Vagina (tissue), 2 donors: ENCODE measurements around the gene TMEM215. TPM values are rescaled to one million over a fixed set of nuclear protein-coding genes. Genes with fewer than 3 reads are reported as not detected.

Source experiments
- DNase-seq, 2 donors: peaks; one replicate each; pipeline ENCODE4 v3.0.0-alpha.2; 2017; ENCODE audit errors: extremely low spot score in 2 of 2
- H3K27ac ChIP-seq: fragments of 200-600 bp; sonication (generic); one replicate; pipeline ENCODE4 v1.5.1; 2019
- H3K27me3 ChIP-seq: fragments of 200-600 bp; sonication (generic); one replicate; pipeline ENCODE4 v1.5.1; 2019
- H3K36me3 ChIP-seq, 2 donors: fragments of 200-600 bp; sonication (generic); one replicate each; pipeline ENCODE4 v1.5.1; 2017 to 2019
- H3K4me1 ChIP-seq: fragments of 200-600 bp; sonication (generic); one replicate; pipeline ENCODE4 v1.5.1; 2019
- H3K4me3 ChIP-seq, 2 donors: fragments of 200-600 bp; sonication (generic); 1 replicate in 1 of 2; 2 replicates in 1 of 2; pipeline ENCODE4 v1.5.1; 2016 to 2019
- H3K9me3 ChIP-seq: fragments of 200-600 bp; sonication (generic); one replicate; pipeline ENCODE4 v1.5.1; 2019
- CTCF ChIP-seq, 3 experiments: fragments of 450-650 bp in 2 of 3; fragments of 200-600 bp in 1 of 3; sonication (generic) in 1 of 3; IDR thresholded peaks; one replicate each; pipeline ENCODE4 v1.5.1; 2017 to 2019; ENCODE audit warnings: antibody characterized with exemption in 3 of 3, mild to moderate bottlenecking in 2 of 3, moderate library complexity in 2 of 3
- POLR2A ChIP-seq, 2 donors: fragments of 450-650 bp; IDR thresholded peaks; one replicate each; pipeline ENCODE4 v1.6.1; 2017; ENCODE audit warnings: antibody characterized with exemption in 2 of 2, mild to moderate bottlenecking in 2 of 2, moderate library complexity in 2 of 2
- POLR2AphosphoS5 ChIP-seq, 2 donors: sonication (generic); formaldehyde crosslinking; IDR thresholded peaks; one replicate each; pipeline ENCODE4 v1.9.0; 2017; ENCODE audit warnings: antibody characterized with exemption in 2 of 2, mild to moderate bottlenecking in 2 of 2, low read depth in 1 of 2; ENCODE audit not compliant: insufficient read depth in 1 of 2
- intact Hi-C: fragments of 100-400 bp; cut with DNase I; formaldehyde crosslinking; loops from one replicate; pipeline ENCODE4 v1.15.1; 2023
- total RNA-seq: library from RNA; depleted of rRNA; stranded (reverse); fragments of >200 nt; gene quantifications from one replicate; pipeline ENCODE4 v1.2.3, GENCODE V29; 2016

Gene TMEM215
- total RNA-seq, 1 donor from 2014 or later, result not detected

GRCh38 chr9:32741706-32742105 is 41.6 kb upstream of the TMEM215 start:
- Histone ChIP-seq H3K4me3 (no peak overlapping the region), H3K9me3 (no peaks in the 10 kb centered on the region), H3K36me3 (no peaks in the 10 kb centered on the region), H3K27me3 (no peaks in the 10 kb centered on the region), H3K4me1 (no peaks in the 10 kb centered on the region), H3K27ac (no peak overlapping the region)
- intact Hi-C loops, result no loop called here
- no peak for DNase-seq
- no peak for TF ChIP-seq POLR2AphosphoS5 (IDR thresholded peaks at IDR 0.05; ENCODE audit: insufficient read depth in 1 of 2, low read depth in 1 of 2)

- no peak overlapping the region for H3K4me3 ChIP-seq
- no peaks in the 10 kb centered on the region for H3K9me3 ChIP-seq
- H3K27ac ChIP-seq, result no peak overlapping the region
- no peaks in the 10 kb centered on the region for H3K4me1 ChIP-seq
- no peaks in the 10 kb centered on the region for H3K36me3 ChIP-seq
- intact Hi-C loops, result no loop called here
- no peak for DNase-seq
- no peak for TF ChIP-seq POLR2A (IDR thresholded peaks at IDR 0.05)
- no peak for TF ChIP-seq POLR2AphosphoS5 (IDR thresholded peaks at IDR 0.05; ENCODE audit: insufficient read depth in 1 of 2, low read depth in 1 of 2)
- no peak for TF ChIP-seq CTCF (IDR thresholded peaks at IDR 0.05)
- H3K27me3 ChIP-seq, result no peaks in the 10 kb centered on the region
Observed at GRCh38 chr9:32742296-32742695, 41.0 kb upstream of the TMEM215 start.

- no peaks in the 10 kb centered on the region for H3K4me1 ChIP-seq
- no peaks in the 10 kb centered on the region for H3K9me3 ChIP-seq
- H3K36me3 ChIP-seq, result no peaks in the 10 kb centered on the region
- intact Hi-C loops, result no loop called here
- TF ChIP-seq POLR2AphosphoS5 (IDR thresholded peaks at IDR 0.05; ENCODE audit: insufficient read depth in 1 of 2, low read depth in 1 of 2), result no peak
- H3K27ac ChIP-seq, result no peak overlapping the region
- no peak overlapping the region for H3K4me3 ChIP-seq
- no peaks in the 10 kb centered on the region for H3K27me3 ChIP-seq
- no peak for DNase-seq
Observed at GRCh38 chr9:32748013-32748412, 35.3 kb upstream of the TMEM215 start.

- TF ChIP-seq POLR2A (IDR thresholded peaks at IDR 0.05) (no peak), CTCF (IDR thresholded peaks at IDR 0.05) (no peak), POLR2AphosphoS5 (IDR thresholded peaks at IDR 0.05; ENCODE audit: insufficient read depth in 1 of 2, low read depth in 1 of 2) (no peak)
- intact Hi-C loops, result no loop called here
- Histone ChIP-seq H3K27me3 (no peaks in the 10 kb centered on the region), H3K36me3 (no peaks in the 10 kb centered on the region), H3K4me1 (no peaks in the 10 kb centered on the region), H3K27ac (no peak overlapping the region), H3K4me3 (no peak overlapping the region), H3K9me3 (no peaks in the 10 kb centered on the region)
- no peak for DNase-seq
Observed at GRCh38 chr9:32755730-32756129, 27.6 kb upstream of the TMEM215 start.

- H3K9me3 ChIP-seq, result no peaks in the 10 kb centered on the region
- H3K27ac ChIP-seq, result no peak overlapping the region
- H3K27me3 ChIP-seq, result no peaks in the 10 kb centered on the region
- H3K4me3 ChIP-seq, result no peak overlapping the region
- intact Hi-C loops, result no loop called here
- DNase-seq, result no peak
- TF ChIP-seq POLR2A (IDR thresholded peaks at IDR 0.05), result no peak
- TF ChIP-seq POLR2AphosphoS5 (IDR thresholded peaks at IDR 0.05; ENCODE audit: insufficient read depth in 1 of 2, low read depth in 1 of 2), result no peak
- TF ChIP-seq CTCF (IDR thresholded peaks at IDR 0.05), result no peak
- no peaks in the 10 kb centered on the region for H3K36me3 ChIP-seq
- no peaks in the 10 kb centered on the region for H3K4me1 ChIP-seq
Observed at GRCh38 chr9:32764139-32764538, 19.2 kb upstream of the TMEM215 start.

- Histone ChIP-seq H3K4me1 (no peaks in the 10 kb centered on the region), H3K4me3 (no peak overlapping the region), H3K9me3 (no peaks in the 10 kb centered on the region), H3K36me3 (no peaks in the 10 kb centered on the region), H3K27me3 (no peaks in the 10 kb centered on the region), H3K27ac (no peak overlapping the region)
- TF ChIP-seq POLR2A (IDR thresholded peaks at IDR 0.05) (no peak), POLR2AphosphoS5 (IDR thresholded peaks at IDR 0.05; ENCODE audit: insufficient read depth in 1 of 2, low read depth in 1 of 2) (no peak), CTCF (IDR thresholded peaks at IDR 0.05) (no peak)
- no peak for DNase-seq
- intact Hi-C loops, result no loop called here
Observed at GRCh38 chr9:32775283-32775682, 8.1 kb upstream of the TMEM215 start.
